GM21576 (cell line): ENCODE data around the gene AFF3.
"Not testable (repeated sequence)": the region's sequence is repeated elsewhere in the genome, so short reads cannot be mapped to it uniquely, and the experiment has no call there.

Source experiments
- ATAC-seq: cut with Tn5 transposase; IDR thresholded peaks from one replicate; pipeline ENCODE4 v1.9.1; 2021; ENCODE audit warnings: mild to moderate bottlenecking, moderate library complexity; ENCODE audit not compliant: unreplicated experiment

The AFF3 gene

GRCh38 chr2:99695130-99695943, 447.1 kb downstream of the AFF3 start:
- ATAC-seq: no peak

DNA sequence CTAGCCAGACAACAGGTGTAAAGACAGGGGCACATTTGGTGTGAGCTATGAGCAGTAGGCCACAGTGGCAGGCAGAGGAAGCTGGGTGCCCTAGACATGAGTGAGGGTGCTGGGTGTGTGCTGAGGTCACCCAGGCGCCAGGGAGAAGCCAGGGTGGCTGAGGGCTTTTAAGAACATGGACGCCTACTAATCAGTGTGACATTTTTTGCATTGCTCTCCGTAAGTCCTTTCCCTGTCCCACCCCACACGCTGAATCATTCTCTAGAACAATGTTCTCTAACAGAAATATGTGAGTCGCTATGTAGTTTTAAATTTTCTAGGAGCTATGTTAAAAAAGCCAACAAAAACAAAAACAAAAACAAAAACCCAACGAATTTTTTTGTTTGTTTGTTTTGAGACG, 448.1 kb downstream of the AFF3 start:
- ATAC-seq: no peak

DNA sequence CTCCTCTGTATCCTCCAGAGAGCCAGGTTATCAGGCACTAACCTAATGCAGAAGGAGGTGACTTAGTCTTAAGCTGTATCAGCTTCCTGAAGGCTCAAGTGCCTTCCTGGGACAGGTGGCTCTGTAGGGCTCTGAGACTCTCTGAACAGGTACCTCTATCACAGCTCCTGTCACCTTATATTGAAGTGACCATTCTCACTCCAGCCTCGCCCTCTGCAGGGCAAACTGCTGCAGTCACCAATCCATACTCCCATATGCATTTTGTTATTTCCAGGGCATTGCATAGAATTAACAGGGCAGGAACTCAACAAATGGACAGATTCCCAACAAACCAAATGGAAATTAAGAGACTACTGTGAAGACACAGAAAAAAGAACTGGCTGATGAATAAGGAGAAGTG, 449.6 kb downstream of the AFF3 start:
- ATAC-seq: no peak

DNA sequence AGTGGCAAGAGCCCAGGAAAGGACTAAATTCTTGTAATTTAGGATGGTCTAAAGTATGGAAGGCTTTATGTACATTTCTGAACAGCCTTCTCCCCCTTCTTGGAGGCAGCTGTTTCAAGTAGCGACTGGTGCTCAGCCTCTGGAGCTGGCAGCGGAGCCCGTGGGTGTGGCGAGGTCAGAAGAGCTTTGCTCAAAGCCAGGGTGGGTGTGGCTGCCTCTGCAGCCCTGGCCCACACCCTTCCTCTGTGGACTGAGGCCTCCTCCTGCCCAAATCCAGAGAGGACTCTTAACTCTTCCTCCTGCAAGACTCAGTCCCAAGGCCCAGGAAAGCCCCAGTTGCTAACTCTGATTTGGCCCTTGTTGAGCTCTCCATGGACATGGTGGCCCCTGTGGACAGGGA, 450.5 kb downstream of the AFF3 start:
- ATAC-seq: no peak

DNA sequence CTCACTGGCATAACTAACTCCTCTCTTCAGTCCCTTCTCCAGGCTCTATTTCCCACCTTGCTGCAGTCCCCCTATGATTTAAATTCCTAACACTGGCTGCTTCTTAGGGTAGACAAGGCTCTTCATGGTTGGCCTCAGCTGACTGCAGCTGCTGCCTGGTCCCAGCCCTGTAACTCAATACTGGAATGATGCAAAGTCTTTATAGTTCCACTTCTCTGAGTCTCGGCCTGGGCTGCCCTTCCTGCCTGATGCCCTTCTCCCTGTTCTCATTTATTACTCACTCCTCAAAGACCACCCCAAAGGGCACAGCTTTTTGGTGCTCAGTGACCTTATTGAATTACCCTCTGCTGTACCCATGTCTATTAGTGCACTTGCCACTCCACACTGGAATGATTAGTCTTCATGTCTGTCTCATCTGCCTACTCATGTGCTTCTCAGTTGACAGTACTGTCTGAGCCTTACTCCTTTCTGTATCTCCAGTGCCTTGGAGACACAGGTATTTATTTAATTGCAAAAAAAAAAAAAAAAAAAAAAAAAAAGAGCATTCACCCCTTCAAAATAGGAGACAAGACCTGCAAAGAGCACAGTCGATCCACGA, 453.1 kb downstream of the AFF3 start:
- ATAC-seq: no peak

DNA sequence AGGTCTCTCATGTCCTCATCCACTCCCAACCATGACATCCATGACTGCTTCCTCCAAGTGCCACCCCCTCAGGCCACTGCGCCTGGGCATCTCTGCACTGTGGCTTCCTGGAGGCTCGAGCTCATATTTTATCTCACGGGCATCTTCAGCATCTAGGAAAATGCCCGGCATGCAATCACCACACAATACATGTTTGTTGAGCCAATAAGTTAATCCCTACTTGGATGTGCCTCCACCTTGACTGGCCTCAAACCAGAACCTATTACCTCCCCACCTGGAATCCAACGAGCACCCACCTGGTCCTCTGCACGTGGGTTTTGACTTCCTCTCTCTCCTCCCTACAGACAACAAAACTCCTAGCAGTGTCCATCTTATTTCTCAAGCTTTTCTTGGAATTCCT, 453.7 kb downstream of the AFF3 start:
- ATAC-seq: no peak

DNA sequence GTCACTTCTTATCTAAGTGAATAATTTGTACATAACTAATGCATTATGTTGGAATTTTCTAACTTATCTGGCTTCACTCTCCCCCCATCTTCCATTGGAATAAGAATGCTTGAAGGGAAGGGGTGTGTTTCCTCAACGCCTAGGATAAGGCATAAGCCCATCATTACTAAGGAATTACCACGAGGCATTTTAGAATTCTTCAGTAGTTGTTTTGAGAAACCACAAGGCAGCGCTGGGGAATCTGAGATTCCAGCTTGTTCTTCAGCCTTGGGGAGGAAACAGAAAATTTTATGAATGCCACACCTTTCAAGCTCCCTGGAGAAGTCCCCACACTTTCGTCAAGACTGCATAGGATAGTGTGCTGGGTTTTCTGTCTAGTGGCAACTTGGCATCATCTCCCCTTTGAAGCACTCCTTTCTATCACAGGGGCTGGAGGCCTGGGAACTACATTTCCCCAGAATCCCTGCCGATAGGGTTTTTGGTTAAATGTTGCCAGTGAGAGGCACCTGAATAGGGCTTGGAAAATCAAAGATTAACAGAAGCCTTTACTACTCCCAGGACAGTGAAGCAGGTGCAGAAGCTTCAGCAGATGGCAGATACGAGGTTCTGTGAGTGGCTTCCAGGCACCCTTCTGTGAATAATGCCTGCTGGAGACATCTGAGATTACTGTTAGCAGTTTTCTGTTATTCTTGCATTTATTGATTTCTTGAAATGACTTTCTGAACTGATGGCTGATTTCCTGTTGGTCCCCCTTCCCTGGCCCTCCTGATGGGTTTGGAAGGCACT, 459.9 kb downstream of the AFF3 start:
- no peak for ATAC-seq

DNA sequence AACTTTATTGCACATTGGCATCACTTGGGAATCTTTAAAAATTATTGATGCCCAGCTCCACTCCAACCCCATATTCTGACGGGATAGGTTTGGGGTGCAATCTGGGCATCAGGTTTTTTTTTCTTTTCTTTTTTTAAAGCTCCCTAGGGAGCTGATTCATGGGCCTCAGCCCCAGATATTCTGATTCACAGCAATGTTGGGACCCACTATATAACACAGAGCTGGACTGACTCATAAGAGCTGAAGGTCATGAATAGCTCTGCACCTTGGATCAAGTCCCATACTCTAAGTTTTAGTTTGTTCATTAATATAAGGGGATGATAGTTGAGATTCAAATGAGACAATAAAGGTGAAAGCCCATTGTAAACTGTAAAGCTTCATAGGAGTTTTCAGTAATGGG, 461.4 kb downstream of the AFF3 start:
- ATAC-seq: no peak

DNA sequence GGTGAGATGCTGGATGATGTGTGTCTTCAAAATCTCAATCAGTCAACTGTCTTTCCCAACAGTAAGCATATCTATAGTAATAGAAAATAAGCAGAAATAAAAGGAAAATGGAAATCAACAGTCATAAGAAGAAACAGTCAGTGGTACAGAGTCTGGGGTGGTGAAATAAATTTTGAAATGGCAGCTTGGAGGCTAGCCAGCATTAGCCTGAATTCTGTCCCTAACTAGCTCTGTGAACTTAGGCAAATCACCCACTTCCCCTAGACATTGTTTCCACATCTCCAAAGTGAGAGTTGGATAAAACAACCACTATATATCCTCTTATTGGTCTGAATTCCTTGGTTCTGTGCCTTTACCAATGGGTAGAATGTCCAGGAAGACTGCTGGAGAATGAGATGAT, 462.9 kb downstream of the AFF3 start:
- ATAC-seq: no peak

DNA sequence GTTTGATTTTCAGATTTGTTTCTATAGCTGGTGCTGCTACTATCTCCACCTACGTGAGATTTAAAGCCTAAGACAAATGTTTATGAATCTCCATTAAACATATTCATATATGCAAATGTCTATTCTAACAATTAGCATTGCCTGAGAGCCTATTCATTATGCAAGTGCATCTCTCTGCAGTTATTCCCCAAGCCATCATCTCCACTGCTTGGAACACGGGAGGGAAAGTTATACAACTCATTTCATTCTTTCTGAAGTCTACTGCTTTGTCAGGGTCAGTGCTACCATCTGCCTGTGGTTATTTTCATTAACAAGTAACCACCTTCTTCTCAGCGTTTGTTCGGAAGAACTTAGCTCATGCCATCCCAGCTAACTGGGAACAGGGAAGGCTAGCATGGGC, 463.8 kb downstream of the AFF3 start:
- no peak for ATAC-seq

GRCh38 chr2:99677814-99678213, 464.6 kb downstream of the AFF3 start:
- no peak for ATAC-seq

GRCh38 chr2:99675130-99675661, 467.2 kb downstream of the AFF3 start:
- ATAC-seq: no peak

- ATAC-seq: no peak
These were observed 468.3 kb downstream of the AFF3 start for GRCh38 chr2:99674090-99674489.

- no peak for ATAC-seq
These were observed 469.5 kb downstream of the AFF3 start for GRCh38 chr2:99672766-99673350.

DNA sequence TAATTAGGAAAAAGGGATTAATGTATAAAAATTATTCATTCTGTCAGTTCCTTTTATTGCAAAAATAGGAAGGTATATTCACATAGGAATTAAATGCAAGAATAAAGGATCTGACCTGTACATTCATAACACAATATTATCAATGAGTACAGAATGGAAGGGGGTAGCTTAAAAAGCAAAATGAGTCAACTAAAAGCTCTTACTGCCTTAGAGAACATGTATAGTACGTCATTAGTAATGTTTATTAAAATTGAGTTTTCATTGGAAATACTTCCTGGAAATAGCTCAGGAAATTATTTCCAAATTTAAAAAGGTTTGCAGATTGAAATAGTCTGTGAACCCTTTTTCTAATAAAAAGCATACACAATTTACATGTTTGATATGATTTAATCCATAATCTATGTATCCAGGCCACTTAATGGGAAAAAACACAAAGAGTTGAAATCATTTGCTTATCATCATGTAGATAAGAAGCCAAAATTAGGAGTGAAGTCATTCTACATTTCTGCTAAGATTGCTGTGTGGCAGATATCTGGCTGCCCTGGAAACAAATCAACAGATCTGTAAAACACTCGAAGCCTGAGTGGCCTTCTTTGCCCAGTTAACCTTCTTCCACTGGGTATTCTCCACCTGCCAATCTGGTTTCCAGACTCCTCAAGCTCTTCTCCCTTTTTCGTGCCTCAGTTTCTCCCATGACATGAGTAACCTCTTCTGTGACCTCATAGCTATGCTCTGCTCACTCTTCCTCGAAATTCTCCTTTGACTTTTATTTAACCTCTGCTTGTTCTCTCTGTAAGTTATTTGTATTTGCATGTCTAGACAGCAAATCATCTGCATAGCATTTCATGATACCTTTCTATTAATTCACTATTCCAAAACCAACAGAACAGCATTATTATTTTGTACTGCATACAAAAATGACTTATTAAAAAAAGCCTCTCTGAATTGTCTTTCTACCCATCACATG, 471.3 kb downstream of the AFF3 start:
- ATAC-seq: no peak

- no peak for ATAC-seq
These were observed 476.1 kb downstream of the AFF3 start for GRCh38 chr2:99666256-99666655.

DNA sequence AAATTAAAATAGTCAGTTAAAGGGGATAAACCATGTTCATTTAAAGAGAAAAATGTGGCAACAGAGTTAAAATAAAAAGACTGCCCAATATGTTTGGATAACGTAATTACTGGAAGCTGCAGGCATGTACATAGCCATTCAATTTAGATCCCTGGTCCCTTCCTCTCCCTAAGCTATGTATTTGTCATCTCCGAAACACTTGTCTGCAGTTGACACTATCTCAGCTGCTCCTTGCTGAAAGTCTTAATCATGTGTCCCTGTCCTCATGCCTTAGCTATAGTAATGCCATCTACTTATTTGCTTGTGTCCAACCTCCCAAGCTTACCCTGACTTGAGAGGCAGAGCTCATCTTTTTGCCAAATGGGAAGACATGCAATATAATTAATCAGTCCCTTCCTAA, 478.7 kb downstream of the AFF3 start:
- no peak for ATAC-seq

DNA sequence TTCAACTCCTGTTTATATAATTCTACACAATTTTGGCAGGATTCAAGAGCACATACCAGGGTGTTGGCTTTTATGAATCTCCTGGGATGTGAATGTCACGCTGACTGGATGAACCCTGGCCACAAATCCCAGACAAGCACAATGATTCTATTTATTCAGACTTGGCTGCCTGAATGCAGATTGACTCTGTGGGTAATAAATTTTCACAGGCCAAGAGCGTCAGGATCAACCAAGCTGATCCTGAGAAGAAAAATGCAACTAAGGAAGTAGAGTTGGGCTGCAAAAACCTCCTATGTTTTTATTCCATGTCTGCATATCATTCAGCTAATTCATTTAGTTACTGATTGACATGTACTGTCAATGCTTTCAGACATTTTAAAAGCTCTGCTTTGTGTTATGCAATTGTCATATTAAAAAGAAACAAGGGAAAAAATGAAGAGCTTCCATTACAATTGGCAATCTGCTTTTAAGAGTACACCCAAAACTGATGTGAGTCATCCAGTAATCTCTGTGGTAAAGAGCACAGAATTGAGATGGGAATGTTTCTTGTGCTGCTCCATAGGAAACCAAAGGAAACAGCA, 479.5 kb downstream of the AFF3 start:
- no peak for ATAC-seq

GRCh38 chr2:99661761-99662160, 480.6 kb downstream of the AFF3 start:
- ATAC-seq: not testable (repeated sequence)
